Activated T-helper 1 cell treated with anti-CD3 and anti-CD28 coated beads, Interleukin-12 subunit alpha, Interleukin-12 subunit beta, Interleukin-2, Interleukin-4 antibody, amounts not matched to agents 30 ng/mL and 10 ng/mL and 1 ng/mL, durations not matched to agents 14 hours and 24 hours and 36 hours (primary cell): ENCODE results near the gene TIMM44. TPM values are rescaled to one million over a fixed set of nuclear protein-coding genes. Genes with fewer than 3 reads are reported as not detected.

Experiments used
- DNase-seq: peaks from one replicate; pipeline ENCODE4 v3.0.0; 2021; ENCODE audit warnings: low spot score
- H3K27ac Mint-ChIP-seq: one replicate; pipeline ENCODE4 v1.8.0; 2021; ENCODE audit warnings: mild to moderate bottlenecking, mixed read lengths
- H3K27me3 Mint-ChIP-seq: one replicate; pipeline ENCODE4 v1.8.0; 2022; ENCODE audit warnings: mild to moderate bottlenecking, moderate library complexity, mixed read lengths; ENCODE audit not compliant: insufficient read depth
- H3K36me3 Mint-ChIP-seq: one replicate; pipeline ENCODE4 v1.8.0; 2021; ENCODE audit warnings: low read depth, mixed read lengths
- H3K4me1 Mint-ChIP-seq: one replicate; pipeline ENCODE4 v1.8.0; 2021; ENCODE audit warnings: low read depth, mixed read lengths
- H3K4me3 Mint-ChIP-seq: one replicate; pipeline ENCODE4 v1.8.0; 2021; ENCODE audit warnings: mild to moderate bottlenecking, moderate library complexity, mixed read lengths
- H3K9me3 Mint-ChIP-seq: one replicate; pipeline ENCODE4 v1.8.0; 2021; ENCODE audit warnings: mixed read lengths
- intact Hi-C: fragments of 100-400 bp; cut with micrococcal nuclease; formaldehyde crosslinking; loops from one replicate; pipeline ENCODE4 v1.15.1; 2024
- total RNA-seq: library from RNA; stranded (reverse); gene quantifications from 2 replicates; pipeline ENCODE4 v1.2.3, GENCODE V29; 2022

The TIMM44 gene
- 114 and 120 TPM in 2 replicates for total RNA-seq

GRCh38 chr19:7943444-7944176 is at the start of gene TIMM44:
Gene TIMM44, minus strand, starts transcription at chr19:7943666. Its CDS starts 15 bp downstream, at chr19:7943651.
- intact Hi-C loops = loop anchor here (1.0 to 10.0 kb wide), 13 partner anchors 14 to 571 kb away; partner anchors contain the start of genes CCL25, CD320, MAP2K7 and NDUFA7
- H3K9me3 Mint-ChIP-seq = no peaks in the 10 kb centered on the region
- no peaks in the 10 kb centered on the region for H3K27me3 Mint-ChIP-seq
- H3K27ac Mint-ChIP-seq = peak within 1 kb of the TSS; percentile 98
- H3K36me3 Mint-ChIP-seq = peaks cover 13% of the 10 kb centered on the region
- peak; percentile 99 for DNase-seq
- H3K4me3 Mint-ChIP-seq = peak within 1 kb of the TSS; percentile 87
- H3K4me1 Mint-ChIP-seq = peaks cover 27% of the 10 kb centered on the region

- Mint-ChIP-seq H3K4me1 (peaks cover 36% of the 10 kb centered on the region), H3K4me3 (no peak overlapping the region), H3K27ac (no peak overlapping the region), H3K27me3 (no peaks in the 10 kb centered on the region), H3K36me3 (peaks cover 25% of the 10 kb centered on the region), H3K9me3 (no peaks in the 10 kb centered on the region)
- intact Hi-C loops = no loop called here
- DNase-seq = no peak
Measured at GRCh38 chr19:7992575-7992974, 49.1 kb upstream of the TIMM44 start.

GRCh38 chr19:7989071-7989575 is 45.7 kb upstream of the TIMM44 start:
- no peak overlapping the region for H3K27ac Mint-ChIP-seq
- H3K36me3 Mint-ChIP-seq = peaks cover 38% of the 10 kb centered on the region
- no peak for DNase-seq
- no peak overlapping the region for H3K4me3 Mint-ChIP-seq
- H3K27me3 Mint-ChIP-seq = no peaks in the 10 kb centered on the region
- no peaks in the 10 kb centered on the region for H3K9me3 Mint-ChIP-seq
- intact Hi-C loops = no loop called here
- peaks cover 19% of the 10 kb centered on the region for H3K4me1 Mint-ChIP-seq

- Mint-ChIP-seq H3K27me3 (no peaks in the 10 kb centered on the region), H3K4me1 (peaks cover 11% of the 10 kb centered on the region), H3K4me3 (no peak overlapping the region), H3K27ac (no peak overlapping the region), H3K9me3 (no peaks in the 10 kb centered on the region), H3K36me3 (peaks cover 39% of the 10 kb centered on the region)
- no peak for DNase-seq
- intact Hi-C loops = no loop called here
Measured at GRCh38 chr19:7988307-7988706, 44.8 kb upstream of the TIMM44 start.

- intact Hi-C loops = no loop called here
- Mint-ChIP-seq H3K9me3 (no peaks in the 10 kb centered on the region), H3K4me1 (peaks cover 11% of the 10 kb centered on the region), H3K27ac (no peak overlapping the region), H3K36me3 (peaks cover 39% of the 10 kb centered on the region), H3K27me3 (no peaks in the 10 kb centered on the region), H3K4me3 (no peak overlapping the region)
- no peak for DNase-seq
Measured at GRCh38 chr19:7987114-7987768, 43.8 kb upstream of the TIMM44 start.

GRCh38 chr19:7986321-7987113 is 43.1 kb upstream of the TIMM44 start:
- intact Hi-C loops = no loop called here
- H3K9me3 Mint-ChIP-seq = no peaks in the 10 kb centered on the region
- H3K4me3 Mint-ChIP-seq = no peak overlapping the region
- no peaks in the 10 kb centered on the region for H3K27me3 Mint-ChIP-seq
- peaks cover 11% of the 10 kb centered on the region for H3K4me1 Mint-ChIP-seq
- peaks cover 37% of the 10 kb centered on the region for H3K36me3 Mint-ChIP-seq
- DNase-seq = no peak
- no peak overlapping the region for H3K27ac Mint-ChIP-seq

GRCh38 chr19:7985481-7985911 is 42.0 kb upstream of the TIMM44 start:
- Mint-ChIP-seq H3K4me1 (peaks cover 11% of the 10 kb centered on the region), H3K36me3 (peaks cover 36% of the 10 kb centered on the region), H3K27ac (no peak overlapping the region), H3K4me3 (no peak overlapping the region), H3K27me3 (no peaks in the 10 kb centered on the region), H3K9me3 (no peaks in the 10 kb centered on the region)
- no peak for DNase-seq
- intact Hi-C loops = no loop called here

GRCh38 chr19:7983995-7984837 is 40.8 kb upstream of the TIMM44 start:
- H3K9me3 Mint-ChIP-seq = no peaks in the 10 kb centered on the region
- no peaks in the 10 kb centered on the region for H3K27me3 Mint-ChIP-seq

GRCh38 chr19:7983286-7983950 is 40.0 kb upstream of the TIMM44 start:
- intact Hi-C loops = no loop called here
- Mint-ChIP-seq H3K9me3 (no peaks in the 10 kb centered on the region), H3K4me3 (no peak overlapping the region), H3K27ac (no peak overlapping the region), H3K36me3 (peaks cover 29% of the 10 kb centered on the region), H3K4me1 (peaks cover 11% of the 10 kb centered on the region), H3K27me3 (no peaks in the 10 kb centered on the region)
- DNase-seq = no peak

More at GRCh38 chr19:7983995-7984837, 40.8 kb upstream of the TIMM44 start:
- H3K27ac Mint-ChIP-seq = no peak overlapping the region
- H3K4me3 Mint-ChIP-seq = no peak overlapping the region
- H3K36me3 Mint-ChIP-seq = peaks cover 35% of the 10 kb centered on the region
- peaks cover 11% of the 10 kb centered on the region for H3K4me1 Mint-ChIP-seq
- intact Hi-C loops = no loop called here
- DNase-seq = no peak

GRCh38 chr19:7982651-7983099 is 39.2 kb upstream of the TIMM44 start:
- Mint-ChIP-seq H3K4me3 (no peak overlapping the region), H3K27me3 (no peaks in the 10 kb centered on the region), H3K27ac (no peak overlapping the region), H3K36me3 (peaks cover 24% of the 10 kb centered on the region), H3K9me3 (no peaks in the 10 kb centered on the region), H3K4me1 (peaks cover 9% of the 10 kb centered on the region)
- DNase-seq = no peak
- intact Hi-C loops = no loop called here

GRCh38 chr19:7982103-7982502 is 38.6 kb upstream of the TIMM44 start:
- DNase-seq = no peak
- no peak overlapping the region for H3K4me3 Mint-ChIP-seq
- no peaks in the 10 kb centered on the region for H3K9me3 Mint-ChIP-seq
- no peak overlapping the region for H3K27ac Mint-ChIP-seq
- peaks cover 5% of the 10 kb centered on the region for H3K4me1 Mint-ChIP-seq
- intact Hi-C loops = no loop called here
- H3K27me3 Mint-ChIP-seq = no peaks in the 10 kb centered on the region
- peaks cover 21% of the 10 kb centered on the region for H3K36me3 Mint-ChIP-seq
